IMR-90 (cell line): ENCODE data around the gene CES1. TPM values are rescaled to one million over a fixed set of nuclear protein-coding genes. Genes with fewer than 3 reads are reported as not detected.

Source experiments
- ATAC-seq: fragments of 200-7000 bp; cut with Tn5 transposase; 2 replicates; pipeline ENCODE4 v1.9.1; 2020; ENCODE audit warnings: low read depth, mild to moderate bottlenecking, moderate library complexity
- BruUV-seq: library from RNA; stranded (reverse); fragments of 400-500 nt; replicated peaks from 2 replicates; lab custom pipeline; 2021; lab: Mats Ljungman, UMichigan
- CTCF ChIA-PET: fragments of 300-600 bp; formaldehyde crosslinking; extraction: SDS; loops from one replicate; lab custom pipeline; 2021; ENCODE audit warnings: antibody characterized with exemption; lab: Yijun Ruan, JAX
- POLR2A ChIA-PET: fragments of 300-600 bp; sonication (Branson Sonifier 250); formaldehyde crosslinking; loops from one replicate; lab custom pipeline; 2022; ENCODE audit warnings: antibody characterized with exemption; ENCODE audit not compliant: unreplicated experiment; lab: Charles Lee
- DNase-seq: peaks from one replicate; pipeline ENCODE4 v3.0.0; 2013
- H2AFZ ChIP-seq: replicated peaks from 2 replicates; pipeline ENCODE3; 2013; ENCODE audit warnings: low read length, mild to moderate bottlenecking; ENCODE audit not compliant: poor library complexity
- H2AK5ac ChIP-seq: 2 replicates; pipeline ENCODE4 v1.6.1; 2013; ENCODE audit warnings: low read depth, low read length, inconsistent platforms
- H2AK9ac ChIP-seq: replicated peaks from 2 replicates; pipeline ENCODE3; 2013; ENCODE audit warnings: mild to moderate bottlenecking, low read depth, low read length, moderate library complexity; ENCODE audit not compliant: poor library complexity
- H2BK120ac ChIP-seq: 2 replicates; pipeline ENCODE4 v1.6.1; 2013; ENCODE audit warnings: low read depth, low read length, inconsistent platforms
- H2BK15ac ChIP-seq: 3 replicates; pipeline ENCODE4 v1.6.1; 2013; ENCODE audit warnings: low read depth, low read length, inconsistent platforms
- H2BK20ac ChIP-seq: 2 replicates; pipeline ENCODE4 v1.6.1; 2013; ENCODE audit warnings: low read depth, mild to moderate bottlenecking, inconsistent platforms, low read length, moderate library complexity
- H2BK5ac ChIP-seq: 2 replicates; pipeline ENCODE4 v1.6.1; 2013; ENCODE audit warnings: mild to moderate bottlenecking, low read depth, low read length, inconsistent platforms; ENCODE audit not compliant: poor library complexity, severe bottlenecking
- H3K14ac ChIP-seq: replicated peaks from 2 replicates; pipeline ENCODE4 v1.6.1; 2013; ENCODE audit warnings: low read depth, low read length, inconsistent platforms
- H3K18ac ChIP-seq: 2 replicates; pipeline ENCODE4 v1.6.1; 2013; ENCODE audit warnings: low read depth, low read length, control low read depth
- H3K23ac ChIP-seq: 2 replicates; pipeline ENCODE4 v1.6.1; 2013; ENCODE audit warnings: low read depth, low read length, inconsistent platforms
- H3K27ac ChIP-seq: 2 replicates; pipeline ENCODE4 v1.5.1; 2013; ENCODE audit warnings: mild to moderate bottlenecking, control low read depth, low read length; ENCODE audit not compliant: insufficient read depth
- H3K27me3 ChIP-seq: 2 replicates; pipeline ENCODE4 v1.6.1; 2013; ENCODE audit warnings: low read length; ENCODE audit not compliant: control insufficient read depth, insufficient read depth
- H3K36me3 ChIP-seq: 2 replicates; pipeline ENCODE4 v1.6.1; 2013; ENCODE audit warnings: low read length, mixed read lengths; ENCODE audit not compliant: control insufficient read depth, insufficient read depth
- H3K4ac ChIP-seq: 2 replicates; pipeline ENCODE4 v1.6.1; 2013; ENCODE audit warnings: low read depth, low read length, inconsistent platforms
- H3K4me1 ChIP-seq: 2 replicates; pipeline ENCODE4 v1.6.1; 2013; ENCODE audit warnings: low read length, mixed read lengths; ENCODE audit not compliant: control insufficient read depth, insufficient read depth
- H3K4me2 ChIP-seq: 2 replicates; pipeline ENCODE4 v1.6.1; 2013; ENCODE audit warnings: low read depth, mild to moderate bottlenecking, control low read depth, low read length, moderate library complexity
- H3K4me3 ChIP-seq: 2 replicates; pipeline ENCODE4 v1.5.1; 2013; ENCODE audit warnings: low read depth, mild to moderate bottlenecking, control low read depth, low read length, moderate library complexity; ENCODE audit not compliant: insufficient read depth
- H3K56ac ChIP-seq: 2 replicates; pipeline ENCODE4 v1.6.1; 2013; ENCODE audit warnings: low read length, inconsistent platforms; ENCODE audit not compliant: insufficient read depth; ENCODE audit errors: extremely low read depth
- H3K79me1 ChIP-seq, 2 experiments: 2 replicates each; pipeline ENCODE4 v1.6.1; 2013; ENCODE audit warnings: low read length in 2 of 2, inconsistent platforms in 1 of 2, low read depth in 1 of 2
- H3K9ac ChIP-seq: 2 replicates; pipeline ENCODE4 v1.6.1; 2013; ENCODE audit warnings: low read depth, low read length, control low read depth
- H3K9me1 ChIP-seq: 2 replicates; pipeline ENCODE4 v1.6.1; 2013; ENCODE audit warnings: low read length, inconsistent platforms; ENCODE audit not compliant: insufficient read depth
- H3K9me3 ChIP-seq: 2 replicates; pipeline ENCODE4 v1.6.1; 2013; ENCODE audit warnings: low read length; ENCODE audit not compliant: control insufficient read depth, insufficient read depth
- H4K20me1 ChIP-seq: 2 replicates; pipeline ENCODE4 v1.6.1; 2013; ENCODE audit warnings: low read length, inconsistent platforms; ENCODE audit not compliant: insufficient read depth
- H4K5ac ChIP-seq: 2 replicates; pipeline ENCODE4 v1.6.1; 2013; ENCODE audit warnings: mild to moderate bottlenecking, low read depth, low read length, control low read depth
- H4K8ac ChIP-seq, 2 experiments: 2 replicates each; pipeline ENCODE4 v1.6.1; 2013; ENCODE audit warnings: low read depth in 2 of 2, low read length in 2 of 2, control low read depth in 1 of 2, inconsistent platforms in 1 of 2
- H4K91ac ChIP-seq: 2 replicates; pipeline ENCODE4 v1.6.1; 2013; ENCODE audit warnings: low read depth, low read length, inconsistent platforms; ENCODE audit not compliant: insufficient read depth
- CHD1 ChIP-seq: IDR thresholded peaks from 2 replicates; pipeline ENCODE4 v1.6.1; 2012; ENCODE audit warnings: low read depth, low read length, improper control_type of control experiment
- FOS ChIP-seq: fragments of 150-350 bp; IDR thresholded peaks from 2 replicates; pipeline ENCODE4 v1.6.1; 2016; ENCODE audit warnings: low read depth, low read length
- MXI1 ChIP-seq: IDR thresholded peaks from 2 replicates; pipeline ENCODE4 v1.6.1; 2012; ENCODE audit warnings: low read depth, mild to moderate bottlenecking, low read length, moderate library complexity, borderline replicate concordance
- RAD21 ChIP-seq: IDR thresholded peaks from 2 replicates; pipeline ENCODE4 v1.6.1; 2012; ENCODE audit warnings: low read length, improper control_type of control experiment
- RCOR1 ChIP-seq: IDR thresholded peaks from 2 replicates; pipeline ENCODE4 v1.6.1; 2012; ENCODE audit warnings: mild to moderate bottlenecking, low read length, improper control_type of control experiment; ENCODE audit not compliant: insufficient replicate concordance
- RFX5 ChIP-seq: IDR thresholded peaks from 2 replicates; pipeline ENCODE4 v1.8.0; 2012; ENCODE audit warnings: low read depth, mild to moderate bottlenecking, low read length, moderate library complexity
- WGBS, 2 experiments: methylation state at CpG; one replicate each; pipeline versions ENCODE4 v1.1.5 to v1.1.7; 2013; ENCODE audit warnings: missing lambda C conversion rate in 2 of 2; ENCODE audit not compliant: insufficient read length in 1 of 2; ENCODE audit errors: extremely low coverage in 2 of 2; 5-methylcytosine and 5-hydroxymethylcytosine counted together
- dilution Hi-C: fragments of 300-500 bp; cut with HindIII; formaldehyde crosslinking; loops from one replicate; pipeline ENCODE4 v1.14.3; 2018; ENCODE audit warnings: low sequenced_read_pairs; ENCODE audit not compliant: unreplicated experiment
- in situ Hi-C: fragments of 300-500 bp; cut with MboI; formaldehyde crosslinking; loops from 3 replicates; pipeline ENCODE4 v1.14.3; 2019; ENCODE audit warnings: low sequenced_read_pairs, inconsistent platforms, mixed read lengths
- intact Hi-C: fragments of 100-400 bp; cut with micrococcal nuclease; formaldehyde crosslinking; loops from 2 replicates; pipeline ENCODE4 v1.10.0; 2022
- polyA plus RNA-seq, 3 experiments: library from polyadenylated mRNA; depleted of rRNA; stranded (reverse); fragments of >200 nt; gene quantifications; 2 replicates each; pipeline ENCODE4 v1.2.3, GENCODE V29; 2012; ENCODE audit warnings: low replicate concordance in 1 of 3
- total RNA-seq: library from RNA; depleted of rRNA; stranded (reverse); fragments of >200 nt; gene quantifications from 2 replicates; pipeline ENCODE4 v1.2.3, GENCODE V29; 2012
- TF ChIP-seq, protein P1 (sequence below): fragments of 150-350 bp; IDR thresholded peaks from 2 replicates; pipeline ENCODE4 v1.6.1; 2017; ENCODE audit warnings: mild to moderate bottlenecking, antibody characterized with exemption, low read length, low read depth
- TF ChIP-seq, protein P2 (sequence below): conservative IDR thresholded peaks from 2 replicates; pipeline ENCODE4 v1.5.1; 2012; ENCODE audit warnings: mild to moderate bottlenecking, low read depth, low read length, improper control_type of control experiment

Gene CES1
- total and polyA plus RNA-seq, 2 of the 4 experiments (the other 2 are of a cell fraction) = 0.03 TPM; not detected in 1

DNA sequence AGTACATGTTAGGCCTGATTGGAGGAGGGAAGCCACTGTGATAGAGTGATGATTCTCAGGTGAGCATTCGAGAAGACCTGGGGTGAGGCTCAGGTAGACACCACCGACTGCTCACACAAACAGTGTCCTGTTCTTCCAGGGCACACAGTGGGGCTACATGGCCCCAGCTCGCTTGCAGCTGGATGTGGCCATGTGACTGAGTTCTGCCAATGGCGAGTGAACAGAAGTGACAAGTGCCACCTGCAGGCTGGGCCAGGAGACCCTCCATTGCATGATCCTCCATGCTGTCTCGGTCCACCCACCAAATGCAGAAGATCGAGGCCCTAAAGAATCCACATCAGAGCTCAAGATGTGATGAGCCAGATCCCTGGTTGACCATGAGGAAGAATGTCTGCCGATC, 36.1 kb upstream of the CES1 start:
- 25% methylated on average over 2 of the region's 7 CpGs; no CpG with 5 or more reads in 1 of the 2 experiments for WGBS, 2 experiments
- TF ChIP-seq, protein P1, sequence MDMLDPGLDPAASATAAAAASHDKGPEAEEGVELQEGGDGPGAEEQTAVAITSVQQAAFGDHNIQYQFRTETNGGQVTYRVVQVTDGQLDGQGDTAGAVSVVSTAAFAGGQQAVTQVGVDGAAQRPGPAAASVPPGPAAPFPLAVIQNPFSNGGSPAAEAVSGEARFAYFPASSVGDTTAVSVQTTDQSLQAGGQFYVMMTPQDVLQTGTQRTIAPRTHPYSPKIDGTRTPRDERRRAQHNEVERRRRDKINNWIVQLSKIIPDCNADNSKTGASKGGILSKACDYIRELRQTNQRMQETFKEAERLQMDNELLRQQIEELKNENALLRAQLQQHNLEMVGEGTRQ = no peak
- TF ChIP-seq RCOR1 (no peak), RFX5 (no peak), MXI1 (no peak), CHD1 (no peak), RAD21 (no peak), FOS (no peak)
- TF ChIP-seq, protein P2, sequence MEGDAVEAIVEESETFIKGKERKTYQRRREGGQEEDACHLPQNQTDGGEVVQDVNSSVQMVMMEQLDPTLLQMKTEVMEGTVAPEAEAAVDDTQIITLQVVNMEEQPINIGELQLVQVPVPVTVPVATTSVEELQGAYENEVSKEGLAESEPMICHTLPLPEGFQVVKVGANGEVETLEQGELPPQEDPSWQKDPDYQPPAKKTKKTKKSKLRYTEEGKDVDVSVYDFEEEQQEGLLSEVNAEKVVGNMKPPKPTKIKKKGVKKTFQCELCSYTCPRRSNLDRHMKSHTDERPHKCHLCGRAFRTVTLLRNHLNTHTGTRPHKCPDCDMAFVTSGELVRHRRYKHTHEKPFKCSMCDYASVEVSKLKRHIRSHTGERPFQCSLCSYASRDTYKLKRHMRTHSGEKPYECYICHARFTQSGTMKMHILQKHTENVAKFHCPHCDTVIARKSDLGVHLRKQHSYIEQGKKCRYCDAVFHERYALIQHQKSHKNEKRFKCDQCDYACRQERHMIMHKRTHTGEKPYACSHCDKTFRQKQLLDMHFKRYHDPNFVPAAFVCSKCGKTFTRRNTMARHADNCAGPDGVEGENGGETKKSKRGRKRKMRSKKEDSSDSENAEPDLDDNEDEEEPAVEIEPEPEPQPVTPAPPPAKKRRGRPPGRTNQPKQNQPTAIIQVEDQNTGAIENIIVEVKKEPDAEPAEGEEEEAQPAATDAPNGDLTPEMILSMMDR = no peak
- in situ Hi-C loops = no loop called here

More for the DNA sequence above, 36.1 kb upstream of the CES1 start:
- H3K9me3 ChIP-seq = no peaks in the 10 kb centered on the region
- H3K27me3 ChIP-seq = no peaks in the 10 kb centered on the region
- no peaks in the 10 kb centered on the region for H3K79me1 ChIP-seq
- H3K4ac ChIP-seq = no peak overlapping the region
- no peak overlapping the region for H2AK5ac ChIP-seq
- H4K5ac ChIP-seq = no peak overlapping the region
- H3K9me1 ChIP-seq = no peaks in the 10 kb centered on the region
- H3K14ac ChIP-seq = no peak overlapping the region
- H2BK120ac ChIP-seq = no peak overlapping the region
- intact Hi-C loops (no loop called here), dilution Hi-C loops (no loop called here)
- POLR2A ChIA-PET = no interaction called here
- H3K4me3 ChIP-seq = no peak overlapping the region
- no peak overlapping the region for H3K4me2 ChIP-seq
- no peak for ATAC-seq
- no peak overlapping the region for H2BK20ac ChIP-seq
- no peaks in the 10 kb centered on the region for H4K20me1 ChIP-seq
- no peak overlapping the region for H2BK15ac ChIP-seq
- H3K56ac ChIP-seq = no peak overlapping the region
- H3K18ac ChIP-seq = no peak overlapping the region
- CTCF ChIA-PET = no interaction called here
- H2AFZ ChIP-seq = no peak overlapping the region
- DNase-seq = no peak
- H3K27ac ChIP-seq = no peak overlapping the region
- no peak overlapping the region for H4K8ac ChIP-seq
- H4K91ac ChIP-seq = no peak overlapping the region
- H2AK9ac ChIP-seq = no peak overlapping the region
- H2BK5ac ChIP-seq = no peak overlapping the region
- no TSS peak for BruUV-seq
- no peak overlapping the region for H3K9ac ChIP-seq
- H3K23ac ChIP-seq = no peak overlapping the region
- H3K4me1 ChIP-seq = no peaks in the 10 kb centered on the region
- no peaks in the 10 kb centered on the region for H3K36me3 ChIP-seq
